Spleen (tissue), 11 donors: ENCODE data around the gene IPMK. TPM values are rescaled to one million over a fixed set of nuclear protein-coding genes. Genes with fewer than 3 reads are reported as not detected.

Experiments used
- DNase-seq: peaks from one replicate; pipeline ENCODE4 v3.0.0-alpha.2; 2020
- H3K27ac ChIP-seq, 8 donors: fragments of 200-600 bp; sonication (generic) in 7 of 8; 1 replicate in 4 of 8; 2 replicates in 4 of 8; pipeline versions ENCODE4 v1.5.0 to v1.8.0; 2016 to 2021; ENCODE audit warnings: inconsistent platforms in 4 of 8, mild to moderate bottlenecking in 4 of 8, moderate library complexity in 1 of 8
- H3K27me3 ChIP-seq, 7 donors: fragments of 200-600 bp; sonication (generic) in 6 of 7; replicated peaks in 1 of 7; 1 replicate in 4 of 7; 2 replicates in 3 of 7; pipeline versions ENCODE4 v1.5.0 to v1.8.0; 2016 to 2021; ENCODE audit warnings: inconsistent platforms in 3 of 7, mild to moderate bottlenecking in 1 of 7
- H3K36me3 ChIP-seq, 6 donors: fragments of 200-600 bp; sonication (generic) in 5 of 6; 1 replicate in 4 of 6; 2 replicates in 2 of 6; pipeline versions ENCODE4 v1.5.0 to v1.8.0; 2016 to 2021; ENCODE audit warnings: inconsistent platforms in 2 of 6
- H3K4me1 ChIP-seq, 6 donors: fragments of 200-600 bp; sonication (generic) in 5 of 6; 1 replicate in 3 of 6; 2 replicates in 3 of 6; pipeline versions ENCODE4 v1.5.0 to v1.8.0; 2016 to 2021; ENCODE audit warnings: inconsistent platforms in 3 of 6
- H3K4me3 ChIP-seq, 8 donors: fragments of 200-600 bp; sonication (generic) in 7 of 8; 1 replicate in 4 of 8; 2 replicates in 4 of 8; pipeline versions ENCODE4 v1.5.0 to v1.8.0; 2016 to 2021; ENCODE audit warnings: inconsistent platforms in 4 of 8, mild to moderate bottlenecking in 4 of 8, moderate library complexity in 2 of 8
- H3K9me3 ChIP-seq, 8 donors: fragments of 200-600 bp; sonication (generic) in 7 of 8; 1 replicate in 4 of 8; 2 replicates in 4 of 8; pipeline versions ENCODE4 v1.5.0 to v1.8.0; 2016 to 2021; ENCODE audit warnings: inconsistent platforms in 4 of 8
- POLR2A ChIP-seq, 3 donors: fragments of 450-650 bp; IDR thresholded peaks; one replicate each; pipeline ENCODE4 v1.5.1; 2017; ENCODE audit warnings: antibody characterized with exemption in 3 of 3, mild to moderate bottlenecking in 1 of 3
- POLR2AphosphoS5 ChIP-seq, 3 donors: sonication (generic); formaldehyde crosslinking; IDR thresholded peaks; one replicate each; pipeline ENCODE4 v1.5.1; 2017; ENCODE audit warnings: antibody characterized with exemption in 3 of 3
- WGBS, 5 donors: extraction: QIAGEN DNeasy Blood & Tissue Kit in 3 of 5; methylation state at CpG; one replicate each; pipeline versions ENCODE4 v1.1.5 to v1.1.7; 2013 to 2018; 5-methylcytosine and 5-hydroxymethylcytosine counted together
- intact Hi-C: fragments of 100-400 bp; cut with DNase I; formaldehyde crosslinking; loops from one replicate; pipeline ENCODE4 v1.15.0; 2023; ENCODE audit warnings: low total_unique reads
- polyA plus RNA-seq, 3 donors: library from polyadenylated mRNA; stranded (reverse); fragments of 200-250 nt; gene quantifications; one replicate each; pipeline ENCODE4 v1.2.1, GENCODE V29; 2013
- total RNA-seq, 7 donors: library from RNA; depleted of rRNA in 3 of 7; stranded (reverse); fragments of >200 nt in 3 of 7; fragmentation: NEBNext Ultra II Directional in 4 of 7; extraction: Animal tissue kit (Norgen Biotek cat#: 25700) in 4 of 7; gene quantifications; one replicate each; pipeline versions ENCODE4 v1.1.0 to v1.2.1, GENCODE V29; 2016 to 2021
- TF ChIP-seq, protein P1 (sequence below), 11 experiments: fragments of 200-600 bp in 7 of 11; fragments of 450-650 bp in 4 of 11; sonication (generic) in 4 of 11; IDR thresholded peaks in 8 of 11; conservative IDR thresholded peaks in 3 of 11; 1 replicate in 7 of 11; 2 replicates in 4 of 11; pipeline versions ENCODE4 v1.4.0 to v1.8.0; 2016 to 2021; ENCODE audit warnings: antibody characterized with exemption in 11 of 11, inconsistent platforms in 4 of 11, mild to moderate bottlenecking in 1 of 11
- donor health status: healthy with polysubstance abuse.
- donor health status: DM: no; HTN: no; CAD: no; lungs with moderate emphysema.
- donor health status: DM: no; HTN: no; CAD: no.
- donor health status: Bipolar disorder and iron deficiency.
- donor health status: healthy.
- donor health status: DM: no; HTN: no; CAD: no.
- donor health status: DM: yes; HTN: yes; CAD: no.

IPMK gene
- total and polyA plus RNA-seq, 10 donors = 2.9 to 17.2 (median 13.3) TPM

DNA sequence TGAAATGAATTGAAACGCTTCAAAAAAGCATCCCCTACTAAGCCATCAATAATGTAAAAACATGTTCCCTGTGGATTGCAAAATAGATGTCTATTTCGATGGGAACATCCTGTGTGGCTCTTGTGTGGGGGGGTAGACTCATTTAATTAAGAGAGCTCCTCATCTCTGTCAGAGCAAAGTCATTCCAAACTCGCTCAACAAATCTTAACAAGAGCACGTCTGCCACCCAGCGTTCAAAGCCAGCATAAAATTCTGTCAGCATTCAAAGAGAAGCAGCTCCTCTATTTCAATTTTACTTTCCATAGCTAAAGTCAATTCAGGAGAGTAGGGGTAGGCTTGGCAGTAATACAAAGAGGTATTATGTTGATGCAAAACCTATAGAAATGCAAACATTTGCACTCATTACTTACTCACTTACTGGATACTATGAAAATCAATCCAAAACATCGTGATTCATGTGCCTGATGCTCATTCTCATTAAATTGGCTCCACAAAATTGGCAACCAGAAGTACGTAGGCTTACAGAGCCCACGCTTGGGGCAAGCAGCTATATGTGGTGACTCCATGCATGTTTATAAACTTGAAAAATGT lies 114.9 kb downstream of the IPMK start:
- intact Hi-C loops = no loop called here
- no peaks in the 10 kb centered on the region for H3K4me1 ChIP-seq
- no peaks in the 10 kb centered on the region for H3K9me3 ChIP-seq
- peaks cover 0 to 11% (median 0%) of the 10 kb centered on the region in 7 donors for H3K27me3 ChIP-seq
- no peaks in the 10 kb centered on the region for H3K36me3 ChIP-seq
- no peak overlapping the region for H3K4me3 ChIP-seq
- TF ChIP-seq POLR2AphosphoS5 (IDR thresholded peaks at IDR 0.05) (no peak), POLR2A (IDR thresholded peaks at IDR 0.05) (no peak)
- TF ChIP-seq, protein P1, sequence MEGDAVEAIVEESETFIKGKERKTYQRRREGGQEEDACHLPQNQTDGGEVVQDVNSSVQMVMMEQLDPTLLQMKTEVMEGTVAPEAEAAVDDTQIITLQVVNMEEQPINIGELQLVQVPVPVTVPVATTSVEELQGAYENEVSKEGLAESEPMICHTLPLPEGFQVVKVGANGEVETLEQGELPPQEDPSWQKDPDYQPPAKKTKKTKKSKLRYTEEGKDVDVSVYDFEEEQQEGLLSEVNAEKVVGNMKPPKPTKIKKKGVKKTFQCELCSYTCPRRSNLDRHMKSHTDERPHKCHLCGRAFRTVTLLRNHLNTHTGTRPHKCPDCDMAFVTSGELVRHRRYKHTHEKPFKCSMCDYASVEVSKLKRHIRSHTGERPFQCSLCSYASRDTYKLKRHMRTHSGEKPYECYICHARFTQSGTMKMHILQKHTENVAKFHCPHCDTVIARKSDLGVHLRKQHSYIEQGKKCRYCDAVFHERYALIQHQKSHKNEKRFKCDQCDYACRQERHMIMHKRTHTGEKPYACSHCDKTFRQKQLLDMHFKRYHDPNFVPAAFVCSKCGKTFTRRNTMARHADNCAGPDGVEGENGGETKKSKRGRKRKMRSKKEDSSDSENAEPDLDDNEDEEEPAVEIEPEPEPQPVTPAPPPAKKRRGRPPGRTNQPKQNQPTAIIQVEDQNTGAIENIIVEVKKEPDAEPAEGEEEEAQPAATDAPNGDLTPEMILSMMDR (IDR thresholded peaks at IDR 0.05 in 8 of 11, conservative IDR thresholded peaks at IDR 0.05 in 3 of 11) = peak in 7 of 11 experiments; percentile 36 to 54 (median 41)
- WGBS, 5 donors = 32 to 39% (median 35%) methylated on average over 8 of the region's 8 CpGs
- no peak overlapping the region for H3K27ac ChIP-seq
- DNase-seq = no peak

DNA sequence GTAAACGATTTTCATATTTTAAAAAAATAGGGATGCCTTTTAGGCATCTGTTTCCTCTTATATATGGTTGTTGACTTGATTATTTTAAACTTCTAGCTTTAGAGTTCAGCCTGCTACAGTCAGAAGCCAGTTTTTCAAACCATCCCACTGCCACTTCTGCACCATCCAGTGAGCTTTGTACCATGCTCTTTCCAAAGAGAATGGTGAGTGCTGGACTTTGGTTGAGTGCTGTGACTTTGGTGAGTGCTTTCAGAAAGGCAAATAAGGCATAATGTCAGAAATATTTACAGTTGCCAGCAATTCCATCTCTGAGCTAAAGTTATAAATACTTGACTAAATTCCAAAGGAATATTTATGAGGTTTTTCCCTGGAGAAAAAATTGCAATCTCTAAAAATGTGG lies 117.4 kb downstream of the IPMK start:
- no peak for DNase-seq
- Histone ChIP-seq H3K27ac (no peak overlapping the region), H3K4me1 (no peaks in the 10 kb centered on the region), H3K4me3 (no peak overlapping the region), H3K27me3 (peaks cover 0 to 11% (median 0%) of the 10 kb centered on the region in 7 donors), H3K9me3 (no peaks in the 10 kb centered on the region), H3K36me3 (no peaks in the 10 kb centered on the region)
- WGBS, 5 donors = 52 to 73% (median 63%) methylated on average over 1 of the region's 1 CpG
- TF ChIP-seq POLR2A (IDR thresholded peaks at IDR 0.05) (no peak), POLR2AphosphoS5 (IDR thresholded peaks at IDR 0.05) (no peak)
- TF ChIP-seq, protein P1 (IDR thresholded peaks at IDR 0.05 in 8 of 11, conservative IDR thresholded peaks at IDR 0.05 in 3 of 11) = no peak
- intact Hi-C loops = no loop called here

- Histone ChIP-seq H3K27me3 (peaks cover 0 to 11% (median 0%) of the 10 kb centered on the region in 7 donors), H3K9me3 (peaks cover 0 to 7% (median 0%) of the 10 kb centered on the region in 8 donors), H3K27ac (no peak overlapping the region), H3K36me3 (no peaks in the 10 kb centered on the region), H3K4me3 (no peak overlapping the region), H3K4me1 (no peaks in the 10 kb centered on the region)
- intact Hi-C loops = loop anchor here (10.0 kb wide), 1 partner anchor 809 kb away; no protein-coding TSS in a partner anchor
- no peak for TF ChIP-seq POLR2AphosphoS5 (IDR thresholded peaks at IDR 0.05)
- no peak for TF ChIP-seq POLR2A (IDR thresholded peaks at IDR 0.05)
- TF ChIP-seq, protein P1 (IDR thresholded peaks at IDR 0.05 in 8 of 11, conservative IDR thresholded peaks at IDR 0.05 in 3 of 11) = no peak
- no peak for DNase-seq
These were observed 123.8 kb downstream of the IPMK start for GRCh38 chr10:58143944-58144343.

Other genes starting within 250 kb of the IPMK start
- gene CISD1, start 1.3 kb upstream of the IPMK start, total RNA-seq = 10 to 100 TPM in 5 of 7 donors, 1 to 10 TPM in 2; 7.1 to 26.5 (median 17.3) TPM
- gene CISD1, start 1.3 kb upstream of the IPMK start, polyA plus RNA-seq = 10 to 100 TPM in 2 of 3 donors, 1 to 10 TPM in 1; 8.5 to 26.4 (median 24.5) TPM
- 10 to 100 TPM; 23.8 to 34.6 (median 28.2) TPM for gene UBE2D1, start 67.1 kb upstream of the IPMK start, total RNA-seq
- gene UBE2D1, start 67.1 kb upstream of the IPMK start, polyA plus RNA-seq = 10 to 100 TPM; 13.5 to 17.5 (median 16.1) TPM
- 10 to 100 TPM; 20.7 to 39.2 (median 37.0) TPM for gene TFAM, start 117.5 kb upstream of the IPMK start, total RNA-seq
- gene TFAM, start 117.5 kb upstream of the IPMK start, polyA plus RNA-seq = 10 to 100 TPM in 2 of 3 donors, 1 to 10 TPM in 1; 7.6 to 12.9 (median 12.0) TPM
- 1 to 10 TPM; 3.4 to 5.4 (median 3.8) TPM for gene BICC1, start 245.0 kb upstream of the IPMK start, total RNA-seq
- gene BICC1, start 245.0 kb upstream of the IPMK start, polyA plus RNA-seq = 1 to 10 TPM in 1 of 3 donors, under 1 TPM in 2; 0.86 to 1.0 (median 0.91) TPM